Measurements from ENCODE around the gene NOS1AP. TPM values are rescaled to one million over a fixed set of nuclear protein-coding genes. Genes with fewer than 3 reads are reported as not detected.

The NOS1AP gene
- total RNA-seq, 2 experiments from 2014 or later = 0.18 TPM

DNA sequence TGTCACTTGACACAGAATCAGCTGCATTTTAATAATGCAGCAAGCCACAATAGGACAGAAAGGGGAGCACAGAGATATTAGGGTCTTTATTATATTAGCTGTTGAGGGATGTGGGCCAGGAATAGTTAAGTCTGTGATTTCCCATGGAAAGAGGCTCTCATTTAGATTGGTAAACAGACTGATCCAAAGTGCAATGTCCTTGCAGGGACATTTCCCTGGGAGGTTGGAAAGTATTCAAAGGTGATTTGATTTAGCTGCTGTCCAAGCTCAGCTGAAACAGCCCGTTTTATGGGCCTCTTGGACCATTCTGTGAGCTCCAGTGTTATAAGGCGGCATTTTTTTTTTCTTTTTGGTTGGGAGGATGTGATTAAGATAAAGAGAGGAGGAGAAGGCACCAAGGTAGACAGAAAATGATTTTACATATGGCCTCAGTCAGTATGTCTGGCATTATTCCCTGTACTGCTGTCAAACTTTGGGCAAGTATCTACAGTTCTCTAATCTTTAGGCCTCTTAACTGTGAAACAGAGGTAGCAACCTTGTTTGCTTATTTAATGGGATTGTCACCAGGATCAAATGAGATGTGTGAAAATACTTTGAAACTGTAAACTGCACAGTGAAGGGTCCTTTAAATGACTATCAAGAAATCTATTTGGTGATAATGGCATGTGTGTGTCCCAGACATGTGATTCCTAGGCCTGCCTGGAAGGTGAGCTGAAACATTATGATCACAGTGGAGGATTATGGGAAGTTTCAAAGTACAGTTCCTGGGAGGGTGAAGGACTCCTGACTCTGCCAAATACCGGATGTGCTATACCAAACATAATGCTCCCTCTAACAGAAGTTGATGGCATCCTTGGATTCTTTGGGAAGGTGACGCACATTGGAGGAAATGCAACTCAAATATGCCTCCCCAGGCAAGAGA, 62.2 kb downstream of the NOS1AP start:
- H3K9me3 Mint-ChIP-seq = no peaks in the 10 kb centered on the region
- POLR2A ChIA-PET = interaction anchor here (1.6 kb wide), 1 partner anchor 12 kb away, joined by 5 read pairs; no protein-coding TSS in a partner anchor
- CTCF ChIA-PET = no interaction called here

DNA sequence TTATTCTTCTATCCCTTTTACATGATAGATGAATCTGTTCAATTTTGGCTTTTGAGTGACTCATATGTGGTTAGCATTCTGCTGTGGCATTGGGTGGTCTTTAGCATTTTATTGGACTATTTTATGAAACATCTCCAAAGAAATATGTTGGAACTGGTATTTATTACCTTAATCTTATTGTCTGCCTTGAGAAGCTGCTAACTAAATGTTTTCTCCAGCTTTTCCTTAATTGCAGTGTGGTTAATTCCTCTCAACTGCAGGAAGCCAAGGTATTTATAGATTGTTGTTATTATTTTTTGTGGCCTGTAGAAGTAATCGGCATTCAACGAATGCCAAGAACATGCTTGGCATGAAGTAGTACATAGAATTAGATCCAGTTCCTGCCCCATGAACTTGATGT, 64.1 kb downstream of the NOS1AP start:
- DNase-seq (no peak), ATAC-seq (no peak)
- intact Hi-C loops (cut with micrococcal nuclease) = no loop called here
- H3K9me3 Mint-ChIP-seq = no peaks in the 10 kb centered on the region
- ChIA-PET POLR2A (interaction anchor here (1.6 kb wide), 1 partner anchor 14 kb away, joined by 5 read pairs; no protein-coding TSS in a partner anchor), CTCF (no interaction called here)
- no peaks in the 10 kb centered on the region for H3K36me3 Mint-ChIP-seq (ENCODE audit: low read depth)
- no peak overlapping the region for H3K27ac Mint-ChIP-seq
- H3K4me3 Mint-ChIP-seq = no peak overlapping the region
- peaks cover 20% of the 10 kb centered on the region for H3K27me3 Mint-ChIP-seq
- H3K4me1 Mint-ChIP-seq (ENCODE audit: low read depth) = no peaks in the 10 kb centered on the region
- TF ChIP-seq, protein P1, sequence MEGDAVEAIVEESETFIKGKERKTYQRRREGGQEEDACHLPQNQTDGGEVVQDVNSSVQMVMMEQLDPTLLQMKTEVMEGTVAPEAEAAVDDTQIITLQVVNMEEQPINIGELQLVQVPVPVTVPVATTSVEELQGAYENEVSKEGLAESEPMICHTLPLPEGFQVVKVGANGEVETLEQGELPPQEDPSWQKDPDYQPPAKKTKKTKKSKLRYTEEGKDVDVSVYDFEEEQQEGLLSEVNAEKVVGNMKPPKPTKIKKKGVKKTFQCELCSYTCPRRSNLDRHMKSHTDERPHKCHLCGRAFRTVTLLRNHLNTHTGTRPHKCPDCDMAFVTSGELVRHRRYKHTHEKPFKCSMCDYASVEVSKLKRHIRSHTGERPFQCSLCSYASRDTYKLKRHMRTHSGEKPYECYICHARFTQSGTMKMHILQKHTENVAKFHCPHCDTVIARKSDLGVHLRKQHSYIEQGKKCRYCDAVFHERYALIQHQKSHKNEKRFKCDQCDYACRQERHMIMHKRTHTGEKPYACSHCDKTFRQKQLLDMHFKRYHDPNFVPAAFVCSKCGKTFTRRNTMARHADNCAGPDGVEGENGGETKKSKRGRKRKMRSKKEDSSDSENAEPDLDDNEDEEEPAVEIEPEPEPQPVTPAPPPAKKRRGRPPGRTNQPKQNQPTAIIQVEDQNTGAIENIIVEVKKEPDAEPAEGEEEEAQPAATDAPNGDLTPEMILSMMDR (IDR thresholded peaks at IDR 0.05) = no peak

More for the DNA sequence above, 62.2 kb downstream of the NOS1AP start:
- TF ChIP-seq, protein P1 (IDR thresholded peaks at IDR 0.05) = no peak
- Mint-ChIP-seq H3K27me3 (peaks cover 21% of the 10 kb centered on the region), H3K4me3 (no peak overlapping the region), H3K36me3 (ENCODE audit: low read depth) (no peaks in the 10 kb centered on the region), H3K4me1 (ENCODE audit: low read depth) (no peaks in the 10 kb centered on the region), H3K27ac (no peak overlapping the region)
- DNase-seq = no peak
- no peak for ATAC-seq
- intact Hi-C loops (cut with micrococcal nuclease) = no loop called here

DNA sequence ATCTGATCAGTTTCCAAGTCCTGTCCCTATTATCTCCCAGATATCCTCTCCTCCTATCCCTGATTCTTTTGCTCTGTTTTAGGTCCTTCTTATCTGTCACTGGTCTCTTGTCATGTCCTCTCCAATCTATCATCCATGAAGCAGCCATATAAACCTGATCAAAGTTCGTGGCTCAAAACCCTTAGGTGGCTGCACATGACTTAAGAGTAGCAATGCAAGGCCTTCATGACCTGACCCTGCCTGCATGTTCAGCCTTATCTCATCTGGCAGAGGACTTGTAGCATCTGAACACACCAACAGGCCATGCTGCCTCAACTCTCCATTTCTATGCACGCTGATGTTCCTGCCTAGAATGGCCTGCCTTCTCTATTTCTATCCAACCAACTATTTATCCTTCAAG, 65.2 kb downstream of the NOS1AP start:
- DNase-seq = no peak
- H3K27ac Mint-ChIP-seq = no peak overlapping the region
- H3K36me3 Mint-ChIP-seq (ENCODE audit: low read depth) = no peaks in the 10 kb centered on the region
- ATAC-seq = no peak
- peaks cover 16% of the 10 kb centered on the region for H3K27me3 Mint-ChIP-seq
- TF ChIP-seq, protein P1 (IDR thresholded peaks at IDR 0.05) = no peak
- intact Hi-C loops (cut with micrococcal nuclease) = no loop called here
- POLR2A ChIA-PET = no interaction called here
- no peak overlapping the region for H3K4me3 Mint-ChIP-seq
- H3K4me1 Mint-ChIP-seq (ENCODE audit: low read depth) = no peaks in the 10 kb centered on the region
- no peaks in the 10 kb centered on the region for H3K9me3 Mint-ChIP-seq
- CTCF ChIA-PET = no interaction called here

DNA sequence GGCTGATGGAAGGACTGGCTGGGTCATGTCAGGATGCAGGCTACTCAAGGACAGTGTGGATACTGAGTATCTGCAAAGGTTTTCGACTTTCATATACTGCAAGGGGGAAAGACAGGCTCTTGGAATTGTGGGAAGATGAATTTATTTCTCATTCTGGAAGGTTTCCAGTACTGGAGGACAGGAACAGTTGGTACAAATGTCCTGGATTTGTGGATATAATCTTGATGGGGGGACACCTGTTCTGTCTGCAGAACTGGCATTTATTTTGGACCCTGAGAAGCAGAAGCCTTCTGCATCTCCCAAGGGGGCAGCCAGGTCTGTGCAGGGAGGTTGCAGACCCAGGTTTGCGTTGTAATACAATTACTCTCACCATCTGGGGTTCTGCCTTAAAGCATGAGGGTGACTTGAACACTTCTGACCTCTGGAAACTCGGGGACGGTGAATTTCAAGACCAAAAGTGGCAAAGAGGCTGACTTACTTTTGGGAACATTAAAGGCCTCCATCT, 65.8 kb downstream of the NOS1AP start:
- no peak overlapping the region for H3K27ac Mint-ChIP-seq
- DNase-seq (no peak), ATAC-seq (no peak)
- peaks cover 16% of the 10 kb centered on the region for H3K27me3 Mint-ChIP-seq
- no peak overlapping the region for H3K4me3 Mint-ChIP-seq
- H3K4me1 Mint-ChIP-seq (ENCODE audit: low read depth) = no peaks in the 10 kb centered on the region
- intact Hi-C loops (cut with micrococcal nuclease) = no loop called here
- ChIA-PET CTCF (no interaction called here), POLR2A (no interaction called here)
- H3K36me3 Mint-ChIP-seq (ENCODE audit: low read depth) = no peaks in the 10 kb centered on the region
- no peaks in the 10 kb centered on the region for H3K9me3 Mint-ChIP-seq
- TF ChIP-seq, protein P1 (IDR thresholded peaks at IDR 0.05) = no peak

DNA sequence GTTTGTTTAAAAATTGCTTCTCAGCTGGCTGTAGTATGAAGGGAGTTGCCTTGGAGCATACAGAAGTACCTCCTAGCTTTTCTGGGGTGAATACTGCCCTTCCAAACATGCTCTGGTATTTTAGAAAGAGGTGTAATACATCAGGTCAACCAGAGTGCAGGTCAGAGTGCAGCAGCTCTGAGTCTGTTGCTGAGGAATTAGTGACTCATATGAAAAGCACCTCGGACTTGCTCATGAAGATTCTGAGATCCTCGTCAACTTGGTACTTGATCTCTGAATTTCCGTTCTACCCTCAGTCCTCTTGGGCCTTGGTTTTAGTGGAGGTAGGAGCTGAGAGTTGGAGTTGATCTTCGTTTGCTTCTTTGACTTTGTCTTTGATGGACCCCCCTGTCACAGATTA, 67.3 kb downstream of the NOS1AP start:
- no peak for ATAC-seq
- Mint-ChIP-seq H3K4me3 (no peak overlapping the region), H3K27me3 (peaks cover 23% of the 10 kb centered on the region), H3K27ac (no peak overlapping the region), H3K36me3 (ENCODE audit: low read depth) (no peaks in the 10 kb centered on the region), H3K9me3 (no peaks in the 10 kb centered on the region), H3K4me1 (ENCODE audit: low read depth) (no peaks in the 10 kb centered on the region)
- CTCF ChIA-PET = no interaction called here
- intact Hi-C loops (cut with micrococcal nuclease) = no loop called here
- DNase-seq = no peak
- TF ChIP-seq, protein P1 (IDR thresholded peaks at IDR 0.05) = no peak
- POLR2A ChIA-PET = no interaction called here

Data from activated CD8-positive, alpha-beta T cell treated with anti-CD3 and anti-CD28 coated beads for 36 hours (primary cell).